Fibroblast of upper back skin (primary cell): ENCODE data around the gene TSPAN5.
"Not testable (repeated sequence)": the region's sequence is repeated elsewhere in the genome, so short reads cannot be mapped to it uniquely, and the experiment has no call there.

Source experiments
- DNase-seq: peaks from one replicate; pipeline ENCODE4 v3.0.0-alpha.2; 2013

TSPAN5 gene

GRCh38 chr4:98482847-98483806 is 175.3 kb downstream of the TSPAN5 start:
- peak; percentile 61 for DNase-seq

GRCh38 chr4:98482503-98482846 is 175.9 kb downstream of the TSPAN5 start:
- DNase-seq: no peak

- DNase-seq: no peak
These were observed 177.2 kb downstream of the TSPAN5 start for GRCh38 chr4:98481167-98481566.

GRCh38 chr4:98480535-98480934 is 177.9 kb downstream of the TSPAN5 start:
- no peak for DNase-seq

GRCh38 chr4:98479590-98479989 is 178.8 kb downstream of the TSPAN5 start:
- DNase-seq: not testable (repeated sequence)

GRCh38 chr4:98476891-98477290 is 181.5 kb downstream of the TSPAN5 start:
- no peak for DNase-seq

- DNase-seq: peak; percentile 84
These were observed 184.0 kb downstream of the TSPAN5 start for GRCh38 chr4:98474408-98474844.

- peak; percentile 20 for DNase-seq
These were observed 185.4 kb downstream of the TSPAN5 start for GRCh38 chr4:98473046-98473445.

GRCh38 chr4:98470831-98471230 is 187.6 kb downstream of the TSPAN5 start:
- peak; percentile 60 for DNase-seq

- DNase-seq: no peak
These were observed 188.0 kb downstream of the TSPAN5 start for GRCh38 chr4:98470366-98470765.

GRCh38 chr4:98469771-98470170 is 188.6 kb downstream of the TSPAN5 start:
- no peak for DNase-seq

- DNase-seq: no peak
These were observed 189.7 kb downstream of the TSPAN5 start for GRCh38 chr4:98468709-98469108.

GRCh38 chr4:98467627-98468072 is 190.8 kb downstream of the TSPAN5 start:
- DNase-seq: peak; percentile 92

- no peak for DNase-seq
These were observed 191.4 kb downstream of the TSPAN5 start for GRCh38 chr4:98466868-98467599.

GRCh38 chr4:98462487-98462886 is 195.9 kb downstream of the TSPAN5 start:
- DNase-seq: no peak

- DNase-seq: not testable (repeated sequence)
These were observed 197.1 kb downstream of the TSPAN5 start for GRCh38 chr4:98461121-98461865.

GRCh38 chr4:98457422-98457821 is 201.0 kb downstream of the TSPAN5 start:
- not testable (repeated sequence) for DNase-seq

GRCh38 chr4:98452091-98452490 is 206.3 kb downstream of the TSPAN5 start:
- no peak for DNase-seq

GRCh38 chr4:98448908-98449307 is 209.5 kb downstream of the TSPAN5 start:
- no peak for DNase-seq

GRCh38 chr4:98447648-98448047 is 210.8 kb downstream of the TSPAN5 start:
- no peak for DNase-seq

GRCh38 chr4:98446499-98447375 is 211.7 kb downstream of the TSPAN5 start:
- peak; percentile 37 for DNase-seq

GRCh38 chr4:98444371-98444770 is 214.0 kb downstream of the TSPAN5 start:
- no peak for DNase-seq
